ENCODE data around the gene DRD5.
"Not testable (repeated sequence)": the region's sequence is repeated elsewhere in the genome, so short reads cannot be mapped to it uniquely, and the experiment has no call there.

The DRD5 gene

DNA sequence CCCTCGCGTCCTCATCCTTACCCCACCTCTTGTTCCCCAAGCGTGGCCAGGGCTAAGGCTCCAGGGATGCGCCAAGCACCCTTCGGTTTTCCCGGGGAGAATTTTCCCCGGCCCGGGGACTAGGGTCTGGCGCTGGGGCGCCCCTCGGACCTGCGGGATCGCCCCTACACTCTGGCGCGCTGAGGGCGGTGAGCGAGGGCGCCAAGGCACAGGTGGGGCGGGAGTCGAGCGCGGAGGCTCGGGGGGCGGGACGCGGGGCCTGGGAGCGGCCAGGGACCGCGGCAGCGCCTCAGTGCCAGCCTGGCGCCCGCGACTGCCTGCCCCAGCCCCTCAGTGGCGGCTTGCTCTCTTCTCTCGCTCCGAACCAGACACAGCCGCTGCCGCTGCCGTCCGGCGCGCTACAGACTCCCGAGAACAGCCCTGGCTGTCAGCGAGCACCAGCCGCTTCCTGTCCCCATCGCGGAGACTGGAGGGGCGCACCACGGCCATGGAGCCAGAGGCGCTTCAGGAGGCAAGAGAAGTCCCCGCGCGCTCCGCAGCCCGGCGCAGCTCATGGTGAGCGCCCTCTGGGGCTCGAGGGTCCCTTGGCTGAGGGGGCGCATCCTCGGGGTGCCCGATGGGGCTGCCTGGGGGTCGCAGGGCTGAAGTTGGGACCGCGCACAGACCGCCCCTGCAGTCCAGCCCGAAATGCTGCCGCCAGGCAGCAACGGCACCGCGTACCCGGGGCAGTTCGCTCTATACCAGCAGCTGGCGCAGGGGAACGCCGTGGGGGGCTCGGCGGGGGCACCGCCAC, at the start of gene DRD5:
Gene DRD5, plus strand, starts transcription at position 292 of the 793 bp plus-strand sequence. Its CDS starts 396 bp downstream, at position 688.
- no peak for DNase-seq (ENCODE audit: extremely low read depth in 1 of 2, low read depth in 1 of 2)

DNA sequence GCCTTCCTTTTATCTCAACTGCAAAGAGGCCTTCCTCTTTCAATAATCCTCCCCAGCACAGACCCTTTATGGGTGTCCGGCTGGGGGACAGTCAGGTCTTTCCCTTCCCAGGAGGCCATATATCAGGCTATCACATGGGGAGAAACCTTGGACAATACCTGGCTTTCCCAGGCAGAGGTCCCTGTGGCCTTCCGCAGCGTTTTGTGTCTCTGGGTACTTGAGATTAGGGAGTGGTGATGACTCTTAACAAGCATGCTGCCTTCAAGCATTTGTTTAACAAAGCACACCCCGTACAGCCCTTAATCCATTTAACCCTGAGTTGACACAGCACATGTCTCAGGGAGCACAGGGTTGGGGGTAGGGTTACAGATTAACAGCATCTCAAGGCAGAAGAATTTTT, 49.2 kb upstream of the DRD5 start:
- not testable (repeated sequence) for DNase-seq (ENCODE audit: extremely low read depth in 1 of 2, low read depth in 1 of 2)

DNA sequence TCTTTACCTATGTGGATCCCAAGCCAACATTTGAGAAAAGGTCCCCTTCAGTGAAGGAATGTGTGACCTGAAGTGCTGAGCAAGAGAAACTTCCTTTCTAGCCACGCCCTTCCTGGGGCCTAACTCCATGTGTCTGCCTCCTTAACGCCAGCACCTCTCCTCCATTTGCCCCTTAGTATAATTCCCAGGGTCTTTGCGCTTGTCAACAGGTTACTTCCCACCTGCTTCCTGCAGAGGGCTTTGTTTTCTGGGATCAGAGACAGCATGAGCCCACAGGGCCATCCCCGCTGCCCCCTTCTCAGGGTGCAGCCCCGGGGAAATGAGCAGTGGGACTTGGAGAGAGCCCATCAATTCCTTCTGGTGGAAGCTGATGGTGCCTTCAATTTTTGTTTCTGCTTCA, 45.9 kb upstream of the DRD5 start:
- DNase-seq (ENCODE audit: extremely low read depth in 1 of 2, low read depth in 1 of 2), result no peak

DNA sequence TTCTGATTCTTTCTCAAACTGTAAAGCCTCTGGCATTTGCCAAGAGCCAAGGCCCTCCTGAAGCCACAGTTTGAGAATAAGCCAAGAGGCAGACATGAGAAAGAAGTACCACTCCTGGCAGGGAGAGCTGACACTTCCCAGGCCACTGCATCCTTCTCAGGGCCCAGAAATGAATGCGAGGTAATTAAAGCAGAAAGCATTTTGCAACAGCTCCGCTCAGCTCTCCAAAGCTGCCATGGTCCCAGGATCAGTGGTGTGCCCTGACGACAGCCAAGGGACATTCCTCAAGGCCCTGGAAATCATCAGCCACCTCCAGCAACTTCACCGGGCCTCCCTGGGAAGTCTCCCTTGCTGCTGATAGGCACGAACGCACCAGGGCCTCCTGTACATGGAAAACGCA, 44.2 kb upstream of the DRD5 start:
- DNase-seq (ENCODE audit: extremely low read depth in 1 of 2, low read depth in 1 of 2), result not testable (repeated sequence)

DNA sequence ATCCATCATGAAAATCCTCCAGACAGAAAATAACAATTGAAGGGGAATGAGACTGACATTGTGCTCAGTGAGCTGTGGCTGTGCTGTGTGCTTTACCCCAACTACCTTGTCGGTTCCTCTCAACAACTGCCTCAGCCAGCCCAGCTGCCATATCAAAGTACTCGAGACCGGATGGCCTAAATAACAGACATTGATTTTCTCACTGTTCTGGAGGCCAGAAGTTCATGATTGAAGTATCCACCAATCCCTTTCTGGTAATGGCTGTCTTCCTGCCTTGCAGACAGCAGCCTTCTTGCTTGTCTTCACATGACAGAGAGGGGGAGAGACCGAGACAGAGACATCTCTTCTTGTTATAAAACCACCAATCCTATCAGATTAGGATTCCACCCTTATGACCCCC, 37.6 kb upstream of the DRD5 start:
- not testable (repeated sequence) for DNase-seq (ENCODE audit: extremely low read depth in 1 of 2, low read depth in 1 of 2)

DNA sequence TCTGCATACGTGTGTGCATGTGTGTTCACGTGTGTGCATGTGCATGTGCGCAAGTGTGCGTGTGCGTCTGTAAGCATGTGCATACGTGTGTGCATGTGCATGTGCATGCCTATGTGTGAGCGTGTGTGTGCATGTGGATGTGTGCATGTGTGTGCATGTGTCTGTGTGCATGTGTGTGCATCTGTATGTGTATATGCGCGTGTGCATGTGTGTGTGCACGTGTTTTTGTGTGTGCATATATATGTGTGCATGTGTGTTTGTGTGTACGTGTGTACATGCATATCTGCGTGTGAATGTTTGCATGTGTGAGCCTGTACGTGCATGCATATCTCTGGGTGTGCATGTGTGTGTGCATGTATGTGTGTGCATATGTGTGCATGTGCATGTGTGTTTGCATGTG, 35.7 kb upstream of the DRD5 start:
- DNase-seq (ENCODE audit: extremely low read depth in 1 of 2, low read depth in 1 of 2), result no peak

DNA sequence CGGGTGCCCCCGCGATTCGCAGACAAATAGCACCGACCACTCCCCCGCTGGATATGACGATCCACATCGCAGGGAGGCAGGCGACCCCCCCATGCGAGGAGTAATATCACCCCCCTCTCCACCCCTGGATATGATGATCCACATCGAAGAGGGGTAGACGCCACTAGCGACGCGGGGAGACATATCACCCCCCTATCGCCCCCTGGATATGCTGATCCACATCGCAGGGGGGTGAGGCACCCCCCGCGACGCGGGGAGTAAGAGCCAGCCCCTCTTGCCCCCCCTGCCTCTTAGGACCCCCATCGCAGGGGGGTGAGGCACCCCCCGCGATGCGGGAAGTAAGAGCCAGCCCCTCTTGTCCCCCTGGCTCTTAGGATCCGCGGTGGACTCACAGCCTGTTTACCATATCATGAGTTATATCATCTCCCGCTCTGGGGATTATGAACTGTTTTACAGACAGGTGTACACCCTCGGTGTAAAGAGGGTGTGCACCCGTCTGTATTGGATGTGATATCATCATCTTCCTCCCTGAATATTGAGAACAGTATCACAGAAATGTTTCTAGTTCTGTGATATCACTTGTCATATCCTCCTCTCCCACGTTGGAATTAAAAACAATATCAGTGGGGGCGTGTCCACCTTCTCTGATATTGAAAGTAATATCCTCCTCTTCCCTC, 22.7 kb upstream of the DRD5 start:
- DNase-seq (ENCODE audit: extremely low read depth in 1 of 2, low read depth in 1 of 2), result no peak

DNA sequence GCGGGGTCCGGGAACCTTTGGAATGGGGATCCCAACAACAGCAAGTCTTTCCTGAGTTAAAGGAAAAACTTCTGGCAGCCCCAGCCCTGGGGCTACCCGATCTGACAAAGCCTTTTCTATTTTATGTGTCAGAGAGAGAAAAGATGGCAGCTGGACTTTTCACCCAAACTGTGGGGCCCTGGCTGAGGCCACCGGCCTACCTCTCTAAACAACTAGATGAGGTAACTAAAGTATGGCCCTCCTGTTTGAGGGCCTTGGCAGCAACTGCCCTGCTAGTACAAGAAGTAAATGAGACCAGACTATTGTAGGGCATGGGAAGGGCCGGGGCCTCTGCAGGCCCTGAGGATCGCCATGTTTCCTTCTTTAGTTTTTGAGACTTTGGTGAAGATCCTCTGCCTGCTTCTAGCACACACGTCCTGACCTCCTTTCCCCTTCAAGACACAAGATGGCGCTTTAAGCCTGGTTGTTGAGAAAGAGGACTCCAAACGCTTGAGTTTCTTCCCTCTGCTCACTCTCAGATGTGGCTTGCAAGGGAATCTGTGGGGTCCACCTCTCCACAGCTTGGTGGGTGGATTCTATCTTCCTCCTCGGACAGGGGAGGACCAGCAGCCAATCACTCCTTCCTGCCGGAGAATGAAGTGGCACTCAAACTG, 18.5 kb upstream of the DRD5 start:
- no peak for DNase-seq (ENCODE audit: extremely low read depth in 1 of 2, low read depth in 1 of 2)

DNA sequence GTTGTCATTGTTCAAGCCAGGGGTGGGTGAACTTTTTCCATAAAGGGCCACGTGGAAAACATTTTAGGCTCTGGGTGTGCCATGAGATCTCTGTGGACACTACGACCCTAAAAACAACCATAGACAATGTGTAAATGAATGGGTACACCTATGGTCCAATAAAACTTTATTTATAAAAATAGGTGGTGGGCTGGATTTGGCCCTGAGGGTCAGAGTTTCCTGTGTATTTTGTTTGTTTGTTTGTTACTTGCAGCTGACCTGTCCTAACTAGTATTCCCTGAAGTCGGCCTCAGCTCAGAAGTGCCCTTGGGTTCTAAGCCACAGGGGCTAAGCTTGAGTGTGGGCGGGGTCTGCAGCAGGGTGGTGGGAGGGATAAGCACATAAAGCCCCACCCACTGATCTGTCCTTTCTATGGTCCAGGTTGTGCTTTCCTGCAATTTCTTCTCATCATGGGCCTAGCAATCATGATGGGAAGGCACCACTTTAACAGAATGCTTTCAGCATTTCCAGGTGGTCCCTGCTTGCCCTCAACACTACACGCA, 17.2 kb upstream of the DRD5 start:
- no peak for DNase-seq (ENCODE audit: extremely low read depth in 1 of 2, low read depth in 1 of 2)

DNA sequence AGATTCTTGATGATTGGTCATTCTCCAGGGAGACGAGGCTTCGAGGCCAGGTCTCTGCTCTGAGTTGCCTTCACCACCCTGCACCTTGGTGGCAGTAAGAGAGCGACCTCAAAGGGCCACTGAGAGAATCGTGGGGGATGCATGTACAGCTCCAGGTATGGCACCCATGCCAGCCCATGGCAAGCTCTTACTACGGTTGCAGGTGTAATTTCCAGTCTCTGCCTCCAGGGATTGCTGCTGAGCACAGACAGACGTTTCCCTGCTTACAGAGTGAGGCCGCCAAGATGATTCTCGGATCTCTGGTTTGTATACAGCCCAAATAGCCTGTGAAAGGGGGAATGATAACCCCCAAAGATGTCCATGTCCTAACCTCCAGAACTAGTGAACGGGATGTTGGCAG, 16.3 kb upstream of the DRD5 start:
- no peak for DNase-seq (ENCODE audit: extremely low read depth in 1 of 2, low read depth in 1 of 2)

DNA sequence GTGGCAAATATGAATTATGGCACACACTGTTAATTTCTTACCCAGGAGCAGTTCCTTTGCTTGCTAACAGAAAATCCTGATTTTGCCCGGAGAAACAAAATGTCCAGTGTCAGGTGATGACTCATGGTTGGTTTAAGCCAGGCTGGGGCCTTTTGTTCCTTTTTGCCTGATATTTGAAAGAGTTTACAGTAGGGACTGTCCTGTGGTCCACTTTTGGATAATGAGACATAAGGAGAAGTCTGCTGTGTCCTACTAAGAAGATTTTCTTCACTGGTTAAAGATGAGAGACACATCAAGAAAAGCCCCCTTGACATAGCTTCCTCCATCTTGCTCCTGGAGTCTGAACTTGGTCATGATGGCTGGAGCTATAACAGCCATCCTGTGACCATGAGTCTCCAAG, 12.1 kb upstream of the DRD5 start:
- no peak for DNase-seq (ENCODE audit: extremely low read depth in 1 of 2, low read depth in 1 of 2)

DNA sequence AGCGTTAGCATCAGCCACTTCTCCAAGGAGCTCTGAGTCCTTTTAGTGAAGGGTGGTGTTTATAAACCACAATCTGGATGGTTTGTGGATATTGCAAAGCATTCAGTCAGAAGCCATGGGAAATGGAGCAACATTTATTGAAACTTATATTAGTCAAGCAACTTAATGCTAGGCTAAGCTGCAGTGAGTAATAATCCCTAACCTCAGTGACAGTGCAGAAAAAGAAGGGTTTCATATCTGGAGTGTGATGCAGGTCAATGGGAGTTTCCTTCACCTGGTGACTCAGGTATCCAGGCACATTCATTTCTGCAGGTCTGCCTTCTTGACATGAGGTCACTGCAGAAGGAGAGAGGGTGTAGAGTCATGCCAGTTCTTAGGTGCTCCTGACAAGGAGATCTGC, 10.4 kb upstream of the DRD5 start:
- no peak for DNase-seq (ENCODE audit: extremely low read depth in 1 of 2, low read depth in 1 of 2)

DNA sequence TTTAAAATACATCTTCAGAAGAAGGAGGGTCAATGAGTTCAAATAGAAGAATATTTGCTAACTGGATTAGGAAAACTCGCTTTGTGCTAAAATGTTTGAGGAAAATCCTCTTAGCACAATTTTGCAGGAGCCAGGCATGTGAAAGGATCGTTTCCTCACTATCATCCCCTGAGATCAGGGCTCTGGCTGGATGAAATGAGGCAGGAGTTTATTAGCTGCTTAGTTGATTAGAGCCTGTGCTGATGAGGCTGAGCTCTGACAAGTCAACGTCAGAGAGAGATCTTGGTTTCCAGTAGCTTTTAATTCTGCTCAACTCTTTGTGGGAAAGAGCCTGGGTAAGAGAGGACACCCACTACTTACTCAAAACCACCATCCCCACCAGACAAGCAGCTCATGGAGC, 8.0 kb upstream of the DRD5 start:
- DNase-seq (ENCODE audit: extremely low read depth in 1 of 2, low read depth in 1 of 2), result no peak

DNA sequence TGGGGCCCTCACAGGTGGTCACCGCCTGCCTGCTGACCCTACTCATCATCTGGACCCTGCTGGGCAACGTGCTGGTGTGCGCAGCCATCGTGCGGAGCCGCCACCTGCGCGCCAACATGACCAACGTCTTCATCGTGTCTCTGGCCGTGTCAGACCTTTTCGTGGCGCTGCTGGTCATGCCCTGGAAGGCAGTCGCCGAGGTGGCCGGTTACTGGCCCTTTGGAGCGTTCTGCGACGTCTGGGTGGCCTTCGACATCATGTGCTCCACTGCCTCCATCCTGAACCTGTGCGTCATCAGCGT, 652 bp downstream of the DRD5 start:
- no peak for DNase-seq (ENCODE audit: extremely low read depth in 1 of 2, low read depth in 1 of 2)

DNA sequence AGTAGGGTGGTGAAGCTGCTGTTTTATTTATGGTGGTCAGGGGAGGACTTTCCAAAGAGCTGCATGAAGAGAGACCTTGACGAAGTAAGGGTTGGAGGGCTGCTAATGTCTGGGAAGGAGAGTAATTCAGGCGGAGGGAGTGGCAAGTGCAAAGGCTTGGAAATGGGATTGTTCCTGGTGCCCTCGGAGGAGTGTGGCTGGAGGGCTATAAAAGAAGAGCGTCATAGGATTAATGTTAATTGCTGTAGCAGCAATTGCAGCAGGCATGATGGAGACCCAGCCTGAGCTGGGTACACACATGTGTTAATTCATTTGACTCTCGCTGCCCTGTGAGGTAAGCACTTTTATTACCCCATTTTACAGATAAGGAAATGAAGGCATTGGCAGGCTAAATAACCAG, 4.5 kb downstream of the DRD5 start:
- not testable (repeated sequence) for DNase-seq (ENCODE audit: extremely low read depth in 1 of 2, low read depth in 1 of 2)

DNA sequence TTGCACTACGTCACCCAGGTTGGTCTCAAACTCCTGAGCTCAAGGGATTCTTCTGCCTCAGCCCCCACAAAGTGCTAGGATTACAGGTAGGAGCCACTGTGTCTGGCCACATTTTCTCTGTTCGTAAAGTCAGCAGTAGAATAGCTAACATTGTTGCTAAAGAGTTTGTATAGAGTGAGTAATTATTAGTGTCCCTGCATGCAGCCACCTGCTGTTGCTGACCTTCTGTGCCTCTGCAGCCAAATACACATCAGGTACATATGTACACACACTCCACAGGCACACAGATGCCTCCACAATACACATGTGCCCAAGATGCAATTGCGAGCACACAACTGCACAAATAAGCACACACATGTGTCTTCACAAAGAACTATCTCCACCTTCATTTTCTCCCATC, 10.9 kb downstream of the DRD5 start:
- no peak for DNase-seq (ENCODE audit: extremely low read depth in 1 of 2, low read depth in 1 of 2)

DNA sequence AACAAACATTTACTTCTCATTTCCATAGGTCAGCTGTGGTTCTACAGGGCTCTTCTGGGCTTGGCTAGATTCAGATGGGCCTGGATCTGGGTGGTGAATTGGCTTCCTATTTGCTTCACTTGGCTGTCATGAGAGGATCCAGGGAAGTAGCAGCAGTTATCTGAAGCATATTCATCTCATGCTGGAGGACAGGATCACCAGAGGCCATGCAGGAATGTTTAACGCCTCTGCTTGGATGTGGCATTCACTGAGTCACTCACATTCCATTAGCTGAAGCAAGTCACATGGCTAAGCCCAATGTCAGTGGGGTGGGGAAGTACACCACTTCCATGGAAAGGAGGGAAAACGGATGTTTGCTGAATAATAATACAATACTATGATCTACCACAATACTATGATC, 15.2 kb downstream of the DRD5 start:
- DNase-seq (ENCODE audit: extremely low read depth in 1 of 2, low read depth in 1 of 2), result not testable (repeated sequence)

DNA sequence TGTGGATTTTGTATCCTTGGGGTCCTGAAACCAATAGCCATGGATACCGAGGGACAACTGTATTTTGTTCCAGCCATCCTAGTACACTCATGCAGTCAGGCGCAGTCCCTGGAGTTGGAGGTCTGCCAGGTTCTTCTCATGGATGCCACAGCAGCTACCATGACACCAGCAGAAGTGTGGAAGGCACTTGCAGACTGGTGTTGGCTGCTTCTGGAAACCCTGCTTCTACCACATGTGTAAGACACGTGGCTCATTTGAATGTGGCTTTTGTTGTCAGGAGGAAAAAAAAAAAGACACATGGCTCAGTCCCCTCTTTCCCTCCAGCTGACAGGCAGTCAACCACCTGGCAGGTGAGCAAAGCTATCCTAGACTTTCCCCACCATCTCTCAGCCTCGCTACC, 19.4 kb downstream of the DRD5 start:
- no peak for DNase-seq (ENCODE audit: extremely low read depth in 1 of 2, low read depth in 1 of 2)

DNA sequence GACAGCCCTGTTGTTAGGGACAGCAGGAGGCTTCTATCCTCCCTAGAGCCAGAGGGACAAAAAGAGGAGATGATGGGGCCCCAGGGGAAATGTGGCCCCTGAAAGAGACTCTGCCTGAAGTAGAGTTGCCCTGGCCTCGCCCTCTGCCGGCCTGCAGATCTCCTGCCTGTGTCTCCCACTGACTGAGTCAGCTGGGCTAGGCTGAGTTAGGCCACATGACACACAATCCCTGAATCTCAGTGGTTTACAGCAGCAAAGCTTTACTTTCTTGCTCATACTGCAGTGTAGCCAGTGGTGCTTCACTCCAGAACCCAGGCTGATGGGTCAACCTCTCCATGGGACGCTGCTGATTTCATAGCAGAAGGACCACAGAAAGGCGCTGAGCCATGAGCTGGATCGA, 23.5 kb downstream of the DRD5 start:
- no peak for DNase-seq (ENCODE audit: extremely low read depth in 1 of 2, low read depth in 1 of 2)

DNA sequence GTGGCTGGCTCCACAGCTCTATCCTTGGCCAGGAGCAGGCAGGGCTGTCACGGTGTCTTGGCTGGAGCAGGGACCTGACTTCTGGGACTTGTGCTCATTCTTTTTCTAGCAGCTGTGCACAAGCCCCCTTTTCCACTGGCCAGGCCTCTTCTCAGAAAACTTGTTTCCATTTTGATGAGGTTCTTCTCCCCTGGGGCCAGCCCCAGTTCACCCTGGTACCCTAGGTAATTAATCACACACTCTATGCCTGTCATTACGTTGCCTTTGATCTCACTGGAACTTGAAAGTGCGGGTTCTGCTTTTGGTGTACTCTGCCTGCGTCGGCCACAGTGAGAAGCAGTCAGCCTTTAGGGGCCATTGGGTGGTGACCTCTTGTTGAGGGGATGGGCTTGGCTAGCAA, 26.6 kb downstream of the DRD5 start:
- no peak for DNase-seq (ENCODE audit: extremely low read depth in 1 of 2, low read depth in 1 of 2)

DNA sequence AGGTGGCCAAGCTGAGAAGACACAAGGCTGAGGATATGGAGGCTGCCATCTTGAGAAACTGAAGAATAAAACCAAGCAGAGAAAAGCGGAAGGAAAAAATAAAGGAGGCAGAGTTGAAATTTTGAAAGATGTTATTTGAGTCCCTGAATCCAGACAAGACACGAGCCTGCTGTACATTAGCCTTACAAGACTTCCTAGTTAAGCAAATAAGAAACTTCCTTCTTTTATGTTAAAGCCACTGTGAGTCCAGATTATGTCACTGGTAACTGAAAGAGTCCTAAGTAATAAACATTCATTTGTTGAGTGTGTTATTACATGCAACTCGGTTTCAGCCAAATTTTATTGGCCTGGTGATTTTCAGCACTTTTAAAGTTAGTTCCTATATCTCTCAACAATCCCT, 30.4 kb downstream of the DRD5 start:
- no peak for DNase-seq (ENCODE audit: extremely low read depth in 1 of 2, low read depth in 1 of 2)

Data from stimulated activated CD8-positive, alpha-beta memory T cell treated with anti-CD3 and anti-CD28 coated beads, Interleukin-7, amount 100 ng/mL, for 48 hours (primary cell).